Heart left ventricle (tissue), 16 donors: Measurements from ENCODE around the gene TMEM100. TPM values are rescaled to one million over a fixed set of nuclear protein-coding genes. Genes with fewer than 3 reads are reported as not detected.
A peak's percentile ranks its signal among the peaks of the same experiment; 100 is the strongest.

Experiments
- ATAC-seq, 4 donors: fragments of 200-7000 bp; cut with Tn5 transposase; one replicate each; pipeline ENCODE4 v1.9.1; 2020 to 2022; ENCODE audit warnings: moderate library complexity in 4 of 4, mild to moderate bottlenecking in 3 of 4, moderate number of reproducible peaks in 1 of 4
- DNase-seq, 5 donors: peaks; one replicate each; pipeline ENCODE4 v3.0.0-alpha.2; 2020
- H3K27ac ChIP-seq, 12 donors: fragments of 200-600 bp; sonication (generic) in 4 of 12; one replicate each; pipeline versions ENCODE4 v1.5.0 to v1.8.0; 2016 to 2022; ENCODE audit warnings: mild to moderate bottlenecking in 2 of 12
- H3K27me3 ChIP-seq, 9 donors: fragments of 200-600 bp; sonication (generic) in 2 of 9; one replicate each; pipeline versions ENCODE4 v1.5.1 to v1.8.0; 2016 to 2022; ENCODE audit warnings: mild to moderate bottlenecking in 3 of 9
- H3K36me3 ChIP-seq, 9 donors: fragments of 200-600 bp; sonication (generic) in 2 of 9; one replicate each; pipeline versions ENCODE4 v1.5.0 to v1.8.0; 2018 to 2022; ENCODE audit warnings: mild to moderate bottlenecking in 2 of 9
- H3K4me1 ChIP-seq, 12 donors: fragments of 200-600 bp; sonication (generic) in 4 of 12; one replicate each; pipeline versions ENCODE4 v1.5.0 to v1.8.0; 2016 to 2022; ENCODE audit warnings: mild to moderate bottlenecking in 3 of 12
- H3K4me3 ChIP-seq, 12 donors: fragments of 200-600 bp; sonication (generic) in 4 of 12; one replicate each; pipeline versions ENCODE4 v1.5.0 to v1.8.0; 2017 to 2022; ENCODE audit warnings: mild to moderate bottlenecking in 9 of 12, moderate library complexity in 4 of 12
- H3K9me3 ChIP-seq, 12 donors: fragments of 200-600 bp; sonication (generic) in 4 of 12; one replicate each; pipeline versions ENCODE4 v1.5.0 to v1.8.0; 2016 to 2022; ENCODE audit warnings: mild to moderate bottlenecking in 1 of 12
- POLR2A ChIP-seq, 2 donors: fragments of 450-650 bp; IDR thresholded peaks; one replicate each; pipeline ENCODE4 v1.6.1; 2017; ENCODE audit warnings: antibody characterized with exemption in 2 of 2, mild to moderate bottlenecking in 2 of 2, moderate library complexity in 2 of 2
- WGBS, 4 donors: extraction: QIAGEN DNeasy Blood & Tissue Kit in 2 of 4; methylation state at CpG; one replicate each; pipeline versions ENCODE4 v1.1.5 to v1.1.7; 2013 to 2018; 5-methylcytosine and 5-hydroxymethylcytosine counted together
- intact Hi-C, 10 donors: fragments of 100-400 bp; cut with DNase I; formaldehyde crosslinking; loops; one replicate each; pipeline versions ENCODE4 v1.11.1 to v1.14.2; 2022
- polyA plus RNA-seq, 2 donors: library from polyadenylated mRNA; stranded (reverse); fragments of 200-250 nt; gene quantifications; one replicate each; pipeline ENCODE4 v1.2.3, GENCODE V29; 2013
- total RNA-seq, 9 donors: library from RNA; depleted of rRNA in 2 of 9; stranded (reverse); fragments of >200 nt in 2 of 9; fragmentation: NEBNext Ultra II Directional in 3 of 9; extraction: Animal tissue kit (Norgen Biotek cat#: 25700) in 3 of 9; gene quantifications; one replicate each; pipeline versions ENCODE4 v1.1.0 to v1.2.4, GENCODE V29; 2016 to 2023
- TF ChIP-seq, protein P1 (sequence below), 12 donors: fragments of 200-600 bp; sonication (generic) in 4 of 12; IDR thresholded peaks; one replicate each; pipeline versions ENCODE4 v1.5.0 to v1.8.0; 2018 to 2022; ENCODE audit warnings: antibody characterized with exemption in 12 of 12, mild to moderate bottlenecking in 5 of 12
- donor health status: ischemic (EF 13 %, LVEDD 7.1; RV severe dilation, severe dysfunction).
- donor health status: healthy with polysubstance abuse.
- donor health status: DM: no; HTN: yes; CAD: no.
- donor health status: DM: no; HTN: no; CAD: no.
- donor health status: ischemic (EF 25% LVEDD 6.9; RV normal size, moderate dysfunction).
- donor health status: ischemic (EF 25% LVEDD 5.7; RV mildly dilated, moderate dysfunction).
- donor health status: healthy.
- donor health status: DM: yes; HTN: yes; CAD: no.
- donor health status: ischemic (EF 35%, LVEDD 5.7; RV mildly dilated, moderate dysfunction).
- donor health status: nonischemic (EF 11% LVEDD 7.7; RV severe dilation, severe dysfunction).
- donor health status: DM: yes; HTN: yes; CAD: no.
- donor health status: PGD.
- donor health status: ischemic (EF 29% LVEDD 5.4; RV normal size, mild dysfunction).
- donor health status: nonischemic (EF 23%, LVEDD 6.1; RV moderate dilation, normal function).

TMEM100 gene
- total and polyA plus RNA-seq, 11 donors, result 2.3 to 9.3 (median 5.3) TPM

DNA sequence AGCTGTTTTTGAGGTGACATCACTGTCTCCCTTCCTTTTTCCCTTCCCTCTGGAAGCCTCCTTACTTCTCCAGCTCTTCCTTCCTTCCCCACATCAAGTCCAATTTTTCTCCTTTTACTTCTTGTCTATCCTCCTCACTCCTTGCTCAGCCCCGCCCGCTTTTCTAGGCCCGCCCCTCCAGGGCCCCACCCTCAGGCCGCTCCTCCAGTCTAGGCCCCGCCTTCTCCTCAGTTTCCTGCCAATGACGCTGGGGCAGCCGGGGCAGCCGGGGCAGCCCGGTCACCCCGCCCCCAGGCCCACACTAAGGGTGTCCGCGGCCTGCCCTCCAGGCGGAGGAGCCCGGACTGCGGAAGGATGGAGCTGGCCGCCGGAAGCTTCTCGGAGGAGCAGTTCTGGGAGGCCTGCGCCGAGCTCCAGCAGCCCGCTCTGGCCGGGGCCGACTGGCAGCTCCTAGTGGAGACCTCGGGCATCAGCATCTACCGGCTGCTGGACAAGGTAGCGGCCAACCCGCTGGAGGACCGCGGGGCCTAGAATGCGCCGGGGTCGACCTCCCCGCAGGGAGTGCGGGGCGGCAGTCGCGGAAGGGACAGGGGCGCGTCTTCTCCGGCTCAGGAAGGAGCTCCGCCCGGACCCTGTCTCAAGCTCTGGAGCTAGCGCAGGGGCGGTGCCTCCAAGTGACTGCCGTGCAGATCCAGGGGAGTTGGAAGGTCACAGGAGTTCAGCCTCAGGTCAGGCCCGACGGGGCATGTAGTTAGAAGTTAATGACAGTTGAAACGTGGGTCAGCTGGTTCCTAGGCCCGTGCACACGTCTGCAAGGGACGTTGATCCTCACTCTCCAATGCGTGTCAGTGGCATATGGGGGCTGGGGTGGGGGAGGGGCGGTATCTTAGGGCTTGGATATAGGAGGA, 28.3 kb upstream of the TMEM100 start, which contains the start of gene PCTP:
Gene PCTP (plus strand): TSS at position 302 of the 908 bp plus-strand sequence. CDS start 53 bp downstream, at position 355.
- H3K4me3 ChIP-seq, result peak within 1 kb of the TSS; percentile 58 to 96 (median 88)
- no peaks in the 10 kb centered on the region for H3K9me3 ChIP-seq
- peaks cover 0 to 18% (median 3%) of the 10 kb centered on the region in 9 donors for H3K36me3 ChIP-seq
- 0 to 2% (median 1%) methylated on average over 21 to 53 of the region's 53 CpGs for WGBS, 4 donors
- ATAC-seq, result peak; percentile 99 to 100 (median 100)
- H3K4me1 ChIP-seq, result peaks cover 0 to 20% (median 13%) of the 10 kb centered on the region in 12 donors
- intact Hi-C loops, result loop anchor here in 2 of 10 donors (2.0 to 10.0 kb wide), 2 partner anchors 18 to 336 kb away; no protein-coding TSS in a partner anchor
- peak; percentile 94 to 98 (median 97) for DNase-seq
- TF ChIP-seq POLR2A (IDR thresholded peaks at IDR 0.05), result peak in 1 of 2 donors; percentile 89
- TF ChIP-seq, protein P1, sequence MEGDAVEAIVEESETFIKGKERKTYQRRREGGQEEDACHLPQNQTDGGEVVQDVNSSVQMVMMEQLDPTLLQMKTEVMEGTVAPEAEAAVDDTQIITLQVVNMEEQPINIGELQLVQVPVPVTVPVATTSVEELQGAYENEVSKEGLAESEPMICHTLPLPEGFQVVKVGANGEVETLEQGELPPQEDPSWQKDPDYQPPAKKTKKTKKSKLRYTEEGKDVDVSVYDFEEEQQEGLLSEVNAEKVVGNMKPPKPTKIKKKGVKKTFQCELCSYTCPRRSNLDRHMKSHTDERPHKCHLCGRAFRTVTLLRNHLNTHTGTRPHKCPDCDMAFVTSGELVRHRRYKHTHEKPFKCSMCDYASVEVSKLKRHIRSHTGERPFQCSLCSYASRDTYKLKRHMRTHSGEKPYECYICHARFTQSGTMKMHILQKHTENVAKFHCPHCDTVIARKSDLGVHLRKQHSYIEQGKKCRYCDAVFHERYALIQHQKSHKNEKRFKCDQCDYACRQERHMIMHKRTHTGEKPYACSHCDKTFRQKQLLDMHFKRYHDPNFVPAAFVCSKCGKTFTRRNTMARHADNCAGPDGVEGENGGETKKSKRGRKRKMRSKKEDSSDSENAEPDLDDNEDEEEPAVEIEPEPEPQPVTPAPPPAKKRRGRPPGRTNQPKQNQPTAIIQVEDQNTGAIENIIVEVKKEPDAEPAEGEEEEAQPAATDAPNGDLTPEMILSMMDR (IDR thresholded peaks at IDR 0.05), result peak in 11 of 12 donors; percentile 17 to 64 (median 34)
- H3K27me3 ChIP-seq, result no peaks in the 10 kb centered on the region
- H3K27ac ChIP-seq, result peak within 1 kb of the TSS; percentile 82 to 98 (median 92)

GRCh38 chr17:55749985-55750384, 27.3 kb upstream of the TMEM100 start:
- ATAC-seq, result no peak
- intact Hi-C loops, result loop anchor here in 2 of 10 donors (2.0 to 10.0 kb wide), 2 partner anchors 17 to 335 kb away; no protein-coding TSS in a partner anchor
- WGBS, 4 donors, result 67 to 80% (median 78%) methylated on average over 4 of the region's 4 CpGs
- peaks cover 0 to 20% (median 13%) of the 10 kb centered on the region in 12 donors for H3K4me1 ChIP-seq
- H3K36me3 ChIP-seq, result peaks cover 0 to 18% (median 3%) of the 10 kb centered on the region in 9 donors
- H3K27me3 ChIP-seq, result no peaks in the 10 kb centered on the region
- H3K9me3 ChIP-seq, result no peaks in the 10 kb centered on the region
- H3K27ac ChIP-seq, result peak overlapping the region in 2 of 12 donors; percentile 94 to 97
- TF ChIP-seq, protein P1 (IDR thresholded peaks at IDR 0.05), result no peak
- TF ChIP-seq POLR2A (IDR thresholded peaks at IDR 0.05), result no peak
- no peak for DNase-seq
- H3K4me3 ChIP-seq, result no peak overlapping the region

- H3K27me3 ChIP-seq, result no peaks in the 10 kb centered on the region
- peaks cover 0 to 20% (median 13%) of the 10 kb centered on the region in 12 donors for H3K4me1 ChIP-seq
- DNase-seq, result no peak
- no peaks in the 10 kb centered on the region for H3K9me3 ChIP-seq
- peaks cover 0 to 9% (median 0%) of the 10 kb centered on the region in 9 donors for H3K36me3 ChIP-seq
- WGBS, 4 donors, result 95 to 100% (median 97%) methylated on average over 1 of the region's 1 CpG
- intact Hi-C loops, result no loop called here
- no peak overlapping the region for H3K4me3 ChIP-seq
- no peak for ATAC-seq
- TF ChIP-seq, protein P1 (IDR thresholded peaks at IDR 0.05), result no peak
- no peak for TF ChIP-seq POLR2A (IDR thresholded peaks at IDR 0.05)
- no peak overlapping the region for H3K27ac ChIP-seq
Observed at GRCh38 chr17:55748841-55749240, 26.2 kb upstream of the TMEM100 start.

- H3K4me3 ChIP-seq, result no peak overlapping the region
- no peaks in the 10 kb centered on the region for H3K27me3 ChIP-seq
- H3K36me3 ChIP-seq, result no peaks in the 10 kb centered on the region
- no peak for ATAC-seq
- intact Hi-C loops, result no loop called here
- DNase-seq, result no peak
- H3K9me3 ChIP-seq, result no peaks in the 10 kb centered on the region
- H3K27ac ChIP-seq, result no peak overlapping the region
- peaks cover 0 to 11% (median 6%) of the 10 kb centered on the region in 12 donors for H3K4me1 ChIP-seq
- 57 to 68% (median 61%) methylated on average over 3 of the region's 3 CpGs for WGBS, 4 donors
- TF ChIP-seq, protein P1 (IDR thresholded peaks at IDR 0.05), result no peak
- no peak for TF ChIP-seq POLR2A (IDR thresholded peaks at IDR 0.05)
Observed at GRCh38 chr17:55747209-55747608, 24.5 kb upstream of the TMEM100 start.
